Midbrain (tissue), 1 donor: ENCODE results near the gene GJE1.

Source experiments
- DNase-seq: peaks from one replicate; lab custom pipeline; 2025; lab: John Stamatoyannopoulos, UW

Gene GJE1

DNA sequence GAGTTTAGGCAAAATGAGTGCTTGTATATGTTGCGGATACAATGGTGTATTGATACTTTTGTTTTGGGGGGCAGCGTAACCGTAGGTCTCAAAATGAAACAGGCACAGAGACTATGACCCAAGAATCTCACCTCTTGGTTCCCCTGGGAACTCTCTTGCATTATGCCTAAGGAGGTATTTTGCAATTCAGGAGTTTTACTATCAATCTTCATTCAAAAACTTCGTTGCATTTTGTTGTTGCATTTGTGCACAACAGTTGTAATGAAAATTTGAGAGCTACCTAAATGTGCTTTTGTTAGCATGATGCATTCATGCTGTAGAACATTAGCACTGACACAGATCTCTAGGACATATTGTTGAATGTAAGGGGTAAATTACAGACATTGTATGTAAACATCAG, 32.5 kb downstream of the GJE1 start:
- DNase-seq, result no peak

DNA sequence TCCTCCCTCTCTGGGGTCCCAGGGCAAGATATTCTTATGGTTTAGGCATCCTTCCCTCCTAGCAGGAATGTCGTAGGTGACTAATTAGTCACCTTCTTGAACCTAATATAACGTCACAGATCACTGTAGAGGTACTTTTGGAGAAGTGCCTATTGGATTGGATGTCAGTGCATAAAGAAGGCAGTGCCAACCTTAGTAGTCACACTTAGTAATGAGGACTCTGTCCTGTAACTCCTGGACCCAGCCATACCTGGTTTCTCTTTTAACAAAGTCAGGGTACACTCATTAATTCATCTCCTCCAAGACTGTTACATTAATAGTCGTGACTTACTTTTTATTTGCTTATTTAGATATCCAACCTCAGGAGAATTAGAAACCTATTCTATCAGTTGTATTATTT, 34.3 kb downstream of the GJE1 start:
- no peak for DNase-seq

DNA sequence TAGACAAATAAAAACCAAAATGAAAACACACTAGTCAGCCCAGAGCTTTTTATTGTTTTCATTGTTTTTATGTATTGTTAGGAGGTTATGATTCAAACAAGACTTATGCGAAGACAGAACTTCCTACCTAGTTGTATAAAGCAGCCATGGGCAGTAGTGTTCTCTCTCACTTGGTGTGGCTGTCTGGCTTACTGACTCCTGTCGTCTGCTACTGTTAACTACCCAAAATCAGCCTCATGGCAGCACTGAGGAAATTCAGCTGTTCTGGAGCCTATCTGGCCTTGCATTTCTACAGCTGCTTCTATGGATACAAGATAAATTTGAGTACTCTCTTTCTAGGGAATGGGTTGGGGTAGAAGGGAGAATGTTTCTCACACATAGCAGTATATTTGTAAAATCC, 34.8 kb downstream of the GJE1 start:
- DNase-seq, result no peak

DNA sequence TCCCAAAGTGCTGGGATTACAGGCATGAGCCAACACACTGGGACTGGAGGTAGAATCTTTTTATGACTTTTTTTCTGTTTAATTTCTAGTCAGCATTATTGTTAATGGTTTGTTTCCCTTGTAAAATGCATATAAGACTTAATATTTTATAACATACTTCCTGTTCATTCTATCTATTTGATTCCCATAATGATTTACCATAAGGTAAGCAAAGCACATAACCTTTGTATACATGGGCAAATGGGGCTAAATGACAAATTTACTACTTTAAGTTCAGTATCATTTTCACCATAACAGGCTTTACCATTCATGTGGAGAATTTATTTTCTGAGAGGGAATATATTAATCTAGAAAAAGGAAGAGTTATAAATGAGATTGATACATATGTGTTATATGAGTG, 38.6 kb downstream of the GJE1 start:
- no peak for DNase-seq

DNA sequence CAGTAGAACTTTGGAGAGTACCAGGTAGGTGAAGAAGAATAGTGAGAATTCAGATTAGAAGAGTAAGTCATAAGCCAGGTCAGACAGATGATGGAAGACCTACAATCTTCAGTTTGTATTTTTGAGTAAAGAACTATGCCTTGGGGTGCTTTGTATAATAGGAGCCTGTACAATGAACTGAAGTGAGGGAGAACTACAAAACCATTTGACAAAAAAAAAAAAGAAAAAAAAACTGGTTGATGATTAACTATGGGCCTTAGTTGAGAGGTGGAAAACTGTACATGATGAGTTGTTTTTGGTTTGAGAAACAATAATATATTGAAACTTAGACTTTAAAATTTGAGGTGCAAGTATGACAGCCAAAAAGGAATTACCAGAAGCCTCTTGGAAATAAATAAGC, 40.0 kb downstream of the GJE1 start:
- no peak for DNase-seq

DNA sequence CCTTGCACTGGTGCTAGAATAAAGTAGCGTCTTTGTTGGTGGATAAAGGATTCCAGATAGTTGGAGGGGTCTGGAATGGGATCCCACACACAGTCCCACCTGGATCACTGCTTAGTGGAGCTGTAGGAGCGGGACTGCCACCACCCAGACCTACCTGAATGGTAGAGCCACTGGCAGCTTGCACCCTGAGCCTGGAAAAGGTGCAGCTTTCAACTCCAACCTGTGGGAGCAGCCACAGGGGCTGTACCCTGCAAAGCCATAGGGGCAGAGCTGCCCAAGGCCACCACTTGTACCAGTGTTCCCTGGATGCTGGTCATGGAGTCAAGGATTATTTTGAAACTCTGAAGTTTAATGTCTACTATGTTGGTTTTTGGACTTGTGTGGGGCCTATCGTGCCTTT, 41.3 kb downstream of the GJE1 start:
- DNase-seq, result no peak

DNA sequence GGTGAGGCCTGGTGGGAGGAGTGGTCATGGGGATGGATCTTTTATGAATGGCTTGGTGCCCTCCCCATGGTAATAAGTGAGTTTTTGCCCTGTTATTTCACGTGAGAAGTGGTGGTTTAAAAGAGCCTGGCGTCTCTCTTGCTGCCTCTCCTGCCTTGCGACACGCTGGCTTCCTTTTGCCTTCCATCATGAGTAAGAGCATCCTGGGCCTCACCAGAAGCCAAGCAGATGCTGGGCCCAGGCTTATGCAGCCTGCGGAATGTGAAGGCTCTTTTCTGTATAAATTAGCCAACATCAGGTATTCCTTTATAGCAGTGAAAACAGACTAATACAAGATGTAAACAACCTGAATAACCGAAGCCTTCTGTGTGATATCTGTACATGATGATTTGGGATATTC, 42.0 kb downstream of the GJE1 start:
- no peak for DNase-seq

DNA sequence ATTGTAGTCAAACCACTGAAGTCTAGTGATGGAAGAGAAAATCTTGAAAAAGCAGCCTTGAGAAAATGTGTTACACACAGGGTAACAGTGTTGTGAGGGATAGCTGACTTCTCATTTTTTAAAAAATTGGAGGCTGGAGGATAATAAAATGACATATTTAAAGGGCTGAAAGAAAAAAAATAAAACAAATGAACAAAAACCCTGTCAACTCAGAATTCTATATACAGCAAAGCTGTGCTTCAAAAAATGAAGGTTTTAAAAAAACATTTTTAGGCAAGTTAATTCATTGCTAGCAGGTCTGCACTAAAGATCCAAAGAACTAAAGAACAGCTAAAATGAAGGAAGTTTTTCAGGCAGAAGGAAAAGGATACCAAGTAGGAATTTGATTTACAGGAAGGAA, 45.4 kb downstream of the GJE1 start:
- no peak for DNase-seq

DNA sequence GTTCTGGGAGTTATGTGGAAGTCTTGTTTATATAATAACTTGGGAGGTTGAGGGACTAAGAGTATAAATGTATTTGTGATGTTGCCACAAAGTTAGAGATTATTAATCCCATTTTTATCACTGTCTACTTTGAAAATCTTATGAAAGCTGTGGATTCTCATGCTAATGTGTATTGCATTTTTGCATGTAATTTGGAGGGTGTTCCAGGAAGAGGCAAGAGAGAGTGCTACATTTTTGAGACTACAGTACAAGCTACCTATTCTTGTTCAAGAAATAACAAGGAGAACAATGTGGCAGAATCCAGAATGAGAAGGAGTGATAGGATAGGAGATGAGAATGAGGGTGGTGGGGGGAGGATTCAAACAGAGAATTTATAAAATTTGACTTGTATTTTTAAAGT, 49.3 kb downstream of the GJE1 start:
- DNase-seq, result no peak

DNA sequence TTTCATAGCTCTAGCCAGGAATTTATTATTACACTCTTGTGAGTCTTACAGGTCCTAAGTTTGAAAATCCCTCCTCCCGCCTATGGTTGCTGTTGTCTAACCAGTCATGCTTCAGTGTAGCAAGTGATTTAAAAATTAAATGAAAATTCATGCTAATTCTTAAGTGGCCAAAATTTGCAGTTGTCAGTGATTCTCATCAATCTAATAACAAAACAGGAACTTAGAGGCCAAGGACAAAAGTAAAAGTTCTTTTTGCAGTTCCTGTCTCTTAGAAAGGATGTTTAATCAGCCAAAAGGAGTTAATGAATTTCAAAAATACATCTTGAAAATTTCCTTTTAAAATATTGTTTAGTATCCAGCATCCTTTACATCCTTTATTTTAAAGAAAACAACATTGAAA, 50.6 kb downstream of the GJE1 start:
- no peak for DNase-seq

DNA sequence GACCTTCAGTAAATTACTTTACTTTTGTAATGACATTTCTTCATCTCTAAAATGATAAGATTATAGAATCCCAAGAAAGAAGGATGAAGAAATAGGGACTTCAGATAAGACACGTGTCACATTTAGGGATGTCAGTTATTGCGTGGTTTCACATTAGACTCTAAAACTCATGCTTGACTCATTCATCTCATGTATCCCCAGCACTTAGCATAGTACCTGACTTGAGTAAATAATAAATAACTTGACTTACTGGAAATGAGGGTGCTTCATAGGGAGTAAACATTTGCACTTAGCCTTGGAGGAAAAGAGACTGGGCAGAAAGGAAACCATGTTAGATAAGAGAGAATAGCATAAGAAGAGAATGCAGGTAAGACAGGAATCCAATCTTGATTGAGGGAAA, 51.6 kb downstream of the GJE1 start:
- no peak for DNase-seq
